Measurements from ENCODE around the gene BTBD9.
"Not testable (repeated sequence)": the region's sequence is repeated elsewhere in the genome, so short reads cannot be mapped to it uniquely, and the experiment has no call there.

The BTBD9 gene

GRCh38 chr6:38370653-38371601 is 268.8 kb downstream of the BTBD9 start:
- no peak for DNase-seq

GRCh38 chr6:38367231-38367630 is 272.5 kb downstream of the BTBD9 start:
- DNase-seq = no peak

- DNase-seq = no peak
These were observed 273.5 kb downstream of the BTBD9 start for GRCh38 chr6:38366234-38366633.

GRCh38 chr6:38364775-38365174 is 275.0 kb downstream of the BTBD9 start:
- DNase-seq = no peak

- DNase-seq = no peak
These were observed 275.6 kb downstream of the BTBD9 start for GRCh38 chr6:38364127-38364526.

- no peak for DNase-seq
These were observed 284.2 kb downstream of the BTBD9 start for GRCh38 chr6:38355519-38355918.

- no peak for DNase-seq
These were observed 284.8 kb downstream of the BTBD9 start for GRCh38 chr6:38354905-38355304.

GRCh38 chr6:38354037-38354381 is 285.7 kb downstream of the BTBD9 start:
- no peak for DNase-seq

- DNase-seq = no peak
These were observed 286.3 kb downstream of the BTBD9 start for GRCh38 chr6:38353310-38354036.

GRCh38 chr6:38352636-38353035 is 287.1 kb downstream of the BTBD9 start:
- DNase-seq = no peak

- no peak for DNase-seq
These were observed 288.8 kb downstream of the BTBD9 start for GRCh38 chr6:38350942-38351341.

GRCh38 chr6:38350220-38350619 is 289.5 kb downstream of the BTBD9 start:
- no peak for DNase-seq

- no peak for DNase-seq
These were observed 289.9 kb downstream of the BTBD9 start for GRCh38 chr6:38349795-38350194.

GRCh38 chr6:38349221-38349620 is 290.5 kb downstream of the BTBD9 start:
- no peak for DNase-seq

- no peak for DNase-seq
These were observed 291.4 kb downstream of the BTBD9 start for GRCh38 chr6:38348371-38348770.

- not testable (repeated sequence) for DNase-seq
These were observed 291.9 kb downstream of the BTBD9 start for GRCh38 chr6:38347829-38348228.

- DNase-seq = no peak
These were observed 293.2 kb downstream of the BTBD9 start for GRCh38 chr6:38346291-38347079.

GRCh38 chr6:38345586-38345985 is 294.1 kb downstream of the BTBD9 start:
- no peak for DNase-seq

GRCh38 chr6:38341496-38341895 is 298.2 kb downstream of the BTBD9 start:
- DNase-seq = no peak

- no peak for DNase-seq
These were observed 299.8 kb downstream of the BTBD9 start for GRCh38 chr6:38339914-38340313.

GRCh38 chr6:38337819-38338465 is 301.8 kb downstream of the BTBD9 start:
- no peak for DNase-seq

GRCh38 chr6:38336922-38337321 is 302.8 kb downstream of the BTBD9 start:
- no peak for DNase-seq

GRCh38 chr6:38326837-38327236 is 312.9 kb downstream of the BTBD9 start:
- no peak for DNase-seq
